Measurements from ENCODE around the gene PPARGC1A.

Gene PPARGC1A

GRCh38 chr4:23889814-23890341 lies at the start of gene PPARGC1A:
Gene PPARGC1A (minus strand): TSS chr4:23890047. CDS start chr4:23889957, 90 bp downstream.
- DNase-seq, result peak in 1 of 2 experiments; percentile 25

- no peak for DNase-seq
Measured at GRCh38 chr4:23938796-23939195, 48.9 kb upstream of the PPARGC1A start.

GRCh38 chr4:23937173-23937572 lies 47.3 kb upstream of the PPARGC1A start:
- no peak for DNase-seq

GRCh38 chr4:23934915-23935314 lies 45.1 kb upstream of the PPARGC1A start:
- DNase-seq, result no peak

- DNase-seq, result no peak
Measured at GRCh38 chr4:23934223-23934622, 44.4 kb upstream of the PPARGC1A start.

GRCh38 chr4:23932901-23933308 lies 43.1 kb upstream of the PPARGC1A start:
- no peak for DNase-seq

- no peak for DNase-seq
Measured at GRCh38 chr4:23932186-23932585, 42.3 kb upstream of the PPARGC1A start.

- DNase-seq, result no peak
Measured at GRCh38 chr4:23931489-23931830, 41.6 kb upstream of the PPARGC1A start.

GRCh38 chr4:23930750-23931488 lies 41.1 kb upstream of the PPARGC1A start:
- DNase-seq, result no peak

- no peak for DNase-seq
Measured at GRCh38 chr4:23929248-23929647, 39.4 kb upstream of the PPARGC1A start.

GRCh38 chr4:23924556-23924955 lies 34.7 kb upstream of the PPARGC1A start:
- DNase-seq, result no peak

- DNase-seq, result no peak
Measured at GRCh38 chr4:23923840-23924239, 34.0 kb upstream of the PPARGC1A start.

- no peak for DNase-seq
Measured at GRCh38 chr4:23923141-23923540, 33.3 kb upstream of the PPARGC1A start.

- no peak for DNase-seq
Measured at GRCh38 chr4:23922541-23923111, 32.8 kb upstream of the PPARGC1A start.

GRCh38 chr4:23922013-23922412 lies 32.2 kb upstream of the PPARGC1A start:
- no peak for DNase-seq

GRCh38 chr4:23921447-23921845 lies 31.6 kb upstream of the PPARGC1A start:
- DNase-seq, result no peak

GRCh38 chr4:23920716-23921446 lies 31.0 kb upstream of the PPARGC1A start:
- DNase-seq, result no peak

GRCh38 chr4:23920296-23920695 lies 30.4 kb upstream of the PPARGC1A start:
- no peak for DNase-seq

- no peak for DNase-seq
Measured at GRCh38 chr4:23916282-23916681, 26.4 kb upstream of the PPARGC1A start.

GRCh38 chr4:23915459-23916132 lies 25.7 kb upstream of the PPARGC1A start:
- no peak for DNase-seq

- DNase-seq, result no peak
Measured at GRCh38 chr4:23911675-23912455, 22.0 kb upstream of the PPARGC1A start.

GRCh38 chr4:23909671-23910070 lies 19.8 kb upstream of the PPARGC1A start:
- no peak for DNase-seq
